Measurements from ENCODE around the gene SPOCD1.
A peak's percentile ranks its signal among the peaks of the same experiment; 100 is the strongest.

SPOCD1 gene

DNA sequence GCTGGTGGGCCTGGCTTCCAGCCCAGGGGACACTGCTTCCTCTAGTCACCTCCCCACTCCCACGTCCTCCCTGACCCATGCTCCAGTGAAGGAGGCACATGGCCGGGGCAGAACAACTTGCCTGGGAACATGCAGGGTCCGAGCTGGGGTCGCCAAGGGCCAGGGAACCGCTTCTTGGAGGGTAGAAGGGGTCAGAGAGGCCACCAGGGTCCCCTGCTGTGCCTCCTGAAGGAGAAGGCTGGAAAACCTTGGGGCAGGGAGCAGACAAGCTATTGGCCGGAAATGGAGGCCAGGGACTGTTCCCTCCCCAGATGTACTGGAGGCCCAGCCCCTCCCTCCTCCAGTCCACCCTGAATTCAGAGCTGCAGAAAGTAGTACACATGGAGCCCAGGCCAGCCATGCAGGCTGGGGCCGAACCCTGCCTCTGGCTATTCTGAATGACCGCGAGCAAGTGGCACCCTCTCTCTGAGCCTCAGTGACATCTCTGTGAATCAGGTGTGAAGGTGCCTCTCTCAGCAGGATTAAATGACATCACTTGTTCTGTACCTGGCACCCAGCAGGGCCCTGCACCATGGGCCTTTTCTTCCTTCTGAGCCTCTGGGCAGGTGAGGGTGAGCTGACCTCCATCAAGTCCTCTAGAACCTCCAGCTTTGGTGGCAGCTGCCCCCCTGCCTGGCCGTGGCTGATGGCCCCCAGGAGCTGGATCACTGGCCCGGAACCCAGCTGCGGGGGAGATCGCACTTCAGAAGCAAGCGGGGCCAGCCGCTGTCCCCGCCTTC lies 15.7 kb downstream of the SPOCD1 start:
- DNase-seq = no peak

DNA sequence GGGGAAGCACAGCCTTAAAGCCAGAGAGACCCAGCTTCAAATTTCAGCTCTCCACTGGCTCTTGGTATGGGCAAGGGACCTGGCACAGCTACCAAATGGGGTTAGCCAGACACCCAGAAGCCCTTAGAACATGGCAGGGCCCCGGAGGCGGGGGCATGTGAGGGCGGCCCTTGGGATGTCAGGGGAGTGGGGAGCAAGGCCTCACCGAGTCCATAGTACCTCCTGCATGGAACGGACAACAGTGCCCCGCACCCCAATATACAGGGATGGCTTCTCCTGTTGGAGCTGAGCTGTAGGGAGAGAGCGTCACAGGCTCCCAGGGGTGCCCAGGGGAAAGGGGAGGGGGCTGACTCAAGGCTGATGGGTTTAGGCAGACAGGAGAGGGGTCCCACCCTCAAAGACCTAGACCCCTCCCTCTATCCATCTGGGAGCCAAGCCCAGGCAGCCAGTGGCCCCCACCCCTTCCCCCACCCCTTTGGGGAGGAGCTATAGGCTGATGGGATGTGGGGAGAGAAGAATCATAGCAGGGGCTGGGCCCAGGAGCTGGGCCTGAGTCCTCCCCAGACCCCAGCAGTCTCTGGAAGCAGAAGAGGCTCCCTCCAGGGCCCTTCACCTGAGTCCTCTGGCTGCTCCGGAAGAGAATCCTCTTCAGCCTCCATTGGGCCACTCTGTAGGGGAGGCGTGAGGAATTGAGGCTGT lies 16.5 kb downstream of the SPOCD1 start:
- no peak for DNase-seq

DNA sequence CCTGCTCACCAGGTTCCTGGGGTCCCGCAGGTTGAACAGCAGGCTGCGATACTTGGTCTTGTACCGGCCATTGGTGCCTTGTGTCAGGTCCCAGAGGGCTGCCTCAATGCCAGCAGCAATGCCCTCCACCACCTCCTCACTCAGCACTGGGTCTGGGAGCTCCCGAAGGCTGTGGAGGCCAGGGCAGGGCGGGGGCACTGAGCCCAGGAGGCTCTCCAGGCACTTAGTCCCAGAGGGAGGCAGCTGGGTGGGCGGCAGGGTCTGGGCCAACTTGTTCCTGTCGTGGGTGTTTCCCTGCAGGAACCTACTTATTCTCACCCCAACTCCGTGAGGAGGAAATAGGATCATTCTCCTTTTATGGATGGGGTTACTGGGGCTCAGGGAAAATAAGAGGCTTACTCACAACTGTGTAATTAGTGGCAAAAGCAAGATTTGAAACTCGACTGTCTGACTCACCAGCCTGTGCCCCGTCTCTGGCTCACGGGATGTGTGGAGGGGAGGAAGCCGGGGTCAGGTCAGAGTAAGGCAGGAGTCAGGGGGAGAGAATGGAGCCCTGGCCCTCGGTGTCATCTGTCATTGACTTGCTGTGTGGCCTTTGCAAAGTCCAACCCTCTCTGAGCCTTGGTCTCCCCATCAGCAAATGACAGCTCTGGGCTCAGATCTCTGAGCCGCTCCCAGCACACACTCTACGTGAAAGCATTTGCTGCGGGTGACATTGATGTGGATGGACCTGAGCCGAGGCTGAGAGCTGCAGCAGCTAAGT lies 17.2 kb downstream of the SPOCD1 start:
- DNase-seq = no peak

DNA sequence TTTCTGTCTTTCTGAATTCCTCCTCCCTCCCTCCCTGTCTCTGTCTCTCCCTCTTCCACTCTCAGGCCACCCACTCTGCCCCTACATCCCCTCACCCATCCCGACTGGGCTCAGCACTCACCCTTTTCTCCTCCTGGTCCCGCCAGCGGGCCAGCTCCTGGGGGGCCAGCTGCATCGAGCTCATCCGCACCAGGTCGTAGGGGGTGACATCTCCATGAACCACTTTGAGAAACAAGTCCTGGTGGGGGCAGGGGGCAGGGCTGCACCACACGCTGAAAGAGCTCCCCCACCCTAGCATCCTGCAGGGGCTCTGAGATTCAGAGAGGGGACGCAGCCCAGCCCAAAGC lies 17.8 kb downstream of the SPOCD1 start:
- no peak for DNase-seq

DNA sequence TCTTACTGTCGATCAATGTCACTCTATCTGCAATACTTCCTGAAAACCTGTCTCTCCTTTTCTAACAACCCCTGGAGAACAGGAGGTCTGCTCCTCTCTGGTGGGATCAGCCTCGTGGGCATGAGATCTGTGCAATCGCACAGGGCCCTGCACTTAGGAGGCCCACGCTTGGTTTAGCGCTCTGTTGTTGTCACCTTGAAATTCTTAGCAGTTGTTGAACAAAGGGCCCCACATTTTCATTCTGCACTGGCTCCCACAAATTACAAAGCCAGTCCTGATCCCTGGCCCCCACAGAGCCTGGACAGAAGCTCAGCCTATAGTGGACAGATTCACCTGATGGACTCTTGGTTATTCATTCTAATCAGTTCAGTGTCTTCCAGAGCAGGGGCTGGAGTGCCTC lies 18.6 kb downstream of the SPOCD1 start:
- no peak for DNase-seq

DNA sequence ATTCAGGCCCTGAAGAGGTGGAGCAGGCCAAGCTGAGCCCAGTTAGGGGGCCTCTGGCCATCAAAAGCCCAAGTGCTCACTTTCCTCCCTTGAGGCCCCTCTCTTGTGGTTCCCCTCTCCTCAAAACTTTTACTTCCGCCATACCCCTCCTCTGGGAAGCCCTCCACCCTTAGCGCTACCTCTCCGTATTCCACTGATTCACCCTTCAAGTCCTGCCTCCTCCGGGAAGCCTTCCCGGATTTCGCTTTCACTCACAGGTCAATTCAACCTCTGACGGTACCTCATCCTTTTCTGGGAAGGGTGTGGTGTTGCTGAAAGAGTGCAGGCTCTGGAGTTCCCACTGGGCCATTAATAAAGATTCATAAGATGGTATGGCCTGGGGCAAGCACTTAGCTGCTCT lies 19.1 kb downstream of the SPOCD1 start:
- DNase-seq = no peak

DNA sequence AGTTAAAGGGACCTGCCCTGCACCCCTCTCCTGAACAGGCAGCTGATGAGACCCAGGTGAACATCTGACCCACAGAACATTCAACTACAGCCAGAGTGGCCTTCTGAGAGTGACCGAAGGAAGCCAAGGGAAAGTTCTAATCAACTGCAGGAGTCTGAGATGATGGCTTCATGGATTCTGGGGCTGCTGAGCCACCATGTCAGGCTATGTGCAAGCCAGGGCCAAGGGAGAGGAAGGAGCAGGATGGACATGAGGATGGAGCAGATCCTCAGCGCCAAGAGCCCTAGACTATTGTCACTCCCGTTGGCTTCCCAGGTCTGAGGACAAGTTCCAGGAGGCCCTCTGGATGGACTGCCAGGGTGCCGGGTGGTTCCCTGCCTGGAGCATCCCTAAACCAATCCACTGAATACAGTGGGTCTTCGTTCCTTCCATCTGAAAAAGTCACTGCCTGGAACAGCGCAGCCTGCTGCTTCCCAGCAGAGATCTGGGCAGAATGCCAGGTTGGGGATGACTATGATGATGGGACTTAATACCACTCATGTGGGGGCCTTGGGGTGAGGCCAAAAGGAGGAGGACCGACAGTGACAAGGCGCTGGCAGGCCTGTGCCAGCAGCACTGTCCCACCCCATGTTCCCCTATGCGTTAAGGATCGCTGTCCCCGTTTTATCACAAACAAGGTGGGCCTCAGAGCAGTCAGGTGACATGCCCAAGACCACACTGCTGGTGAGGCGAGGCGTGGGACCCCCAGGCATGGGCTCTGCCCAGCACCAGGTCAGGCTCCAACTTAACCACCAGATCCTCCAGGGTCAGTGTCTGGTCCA lies 19.8 kb downstream of the SPOCD1 start:
- DNase-seq = no peak

DNA sequence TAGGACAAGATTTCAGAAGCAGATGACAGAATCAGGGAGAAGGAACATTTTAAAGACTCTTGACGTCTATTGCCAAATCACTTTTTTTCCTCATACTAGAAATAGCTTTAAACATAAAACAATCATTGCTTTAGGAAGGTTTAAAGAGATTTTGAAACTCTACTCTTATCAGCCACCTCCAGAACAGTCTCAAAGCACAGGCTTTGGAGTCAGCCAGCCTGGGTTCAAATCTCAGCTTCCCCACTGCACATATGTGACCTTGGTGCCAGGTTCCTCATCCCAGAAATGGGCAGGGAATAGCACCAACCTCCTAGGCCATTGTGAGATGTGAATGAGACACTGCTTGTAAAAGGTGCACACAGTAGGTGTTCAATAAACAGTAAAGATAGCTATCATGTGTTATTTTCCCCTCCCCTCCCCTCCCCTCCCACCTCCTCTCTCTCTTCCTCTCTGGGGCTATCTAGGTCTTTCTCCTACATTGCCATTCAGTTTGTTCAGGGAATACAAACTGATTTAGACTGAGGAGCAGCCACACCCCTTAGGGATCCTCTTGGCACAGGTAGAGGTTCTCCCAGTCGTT lies 20.6 kb downstream of the SPOCD1 start:
- no peak for DNase-seq

DNA sequence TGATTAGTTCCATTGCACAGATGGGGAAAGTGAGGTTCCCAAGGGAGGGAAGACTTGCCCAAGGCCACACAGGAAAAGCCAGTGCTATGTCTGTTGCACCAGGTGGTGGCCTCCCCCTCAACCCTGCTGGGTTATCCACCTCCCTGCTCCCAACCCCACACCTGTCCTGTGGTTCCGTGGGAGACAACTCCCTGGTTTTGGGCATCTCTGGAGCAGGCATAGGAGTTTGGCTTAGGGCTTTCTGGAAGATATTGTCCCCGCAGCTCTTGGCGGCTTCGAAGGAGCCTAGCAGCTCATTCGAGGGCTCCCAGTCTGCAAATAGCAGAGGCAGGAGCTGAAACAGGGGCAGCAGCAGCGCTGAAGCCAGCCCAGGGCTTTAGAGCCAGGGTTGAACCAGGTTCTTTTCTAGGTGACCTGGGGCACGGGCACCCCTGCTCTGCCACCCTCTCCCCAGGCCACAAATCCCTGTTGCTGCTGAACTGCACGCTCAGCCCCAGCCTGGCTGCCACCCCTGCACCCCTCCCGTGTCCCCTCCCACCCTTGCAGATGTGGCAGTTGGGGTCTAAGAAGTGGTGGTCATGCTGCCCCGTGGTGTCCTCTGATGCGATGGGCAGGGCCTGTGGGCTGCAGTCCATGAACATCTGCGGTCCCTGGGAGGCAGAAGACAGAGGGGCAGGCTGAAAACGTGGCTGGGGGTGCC lies 22.1 kb downstream of the SPOCD1 start:
- DNase-seq = no peak

DNA sequence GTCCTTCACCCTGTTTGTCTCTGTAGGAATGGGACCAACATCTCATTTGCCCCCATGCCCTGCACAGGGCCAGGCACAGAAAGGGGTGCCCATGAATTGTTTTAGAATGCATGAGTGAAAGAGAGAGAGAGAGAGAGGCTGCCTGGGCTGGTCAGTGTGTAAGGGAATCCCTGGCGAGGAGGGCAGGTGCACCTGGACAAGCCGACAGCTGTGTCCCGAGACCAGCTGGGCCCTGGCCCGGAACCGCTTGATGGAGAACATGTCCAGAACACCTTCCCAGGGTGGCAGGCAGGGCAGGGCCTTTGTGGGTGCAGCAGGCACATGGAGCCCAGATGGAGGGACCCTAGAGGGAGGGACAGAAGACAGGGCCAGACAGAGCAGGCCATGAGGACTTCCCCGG lies 22.7 kb downstream of the SPOCD1 start:
- DNase-seq = no peak

DNA sequence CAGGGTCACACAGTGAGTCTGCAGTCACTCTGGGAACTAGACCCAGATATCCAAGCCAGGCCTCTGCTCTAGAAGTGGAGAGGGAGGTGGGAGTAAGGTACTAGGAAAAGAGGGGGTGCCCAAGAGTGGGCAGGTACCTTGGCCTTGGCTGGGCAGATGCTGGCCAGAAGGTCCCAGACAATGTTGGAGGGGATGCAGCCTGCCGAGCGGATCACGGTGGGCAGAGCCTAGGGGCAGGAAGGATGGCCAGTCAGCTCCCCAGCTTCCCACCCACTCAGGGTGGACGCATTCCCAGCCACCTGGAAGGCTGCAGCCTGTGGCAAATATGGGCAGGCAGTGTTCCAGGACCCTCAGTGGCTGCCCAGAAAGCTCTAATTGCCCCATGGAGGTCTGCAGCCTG lies 23.3 kb downstream of the SPOCD1 start:
- DNase-seq = no peak

DNA sequence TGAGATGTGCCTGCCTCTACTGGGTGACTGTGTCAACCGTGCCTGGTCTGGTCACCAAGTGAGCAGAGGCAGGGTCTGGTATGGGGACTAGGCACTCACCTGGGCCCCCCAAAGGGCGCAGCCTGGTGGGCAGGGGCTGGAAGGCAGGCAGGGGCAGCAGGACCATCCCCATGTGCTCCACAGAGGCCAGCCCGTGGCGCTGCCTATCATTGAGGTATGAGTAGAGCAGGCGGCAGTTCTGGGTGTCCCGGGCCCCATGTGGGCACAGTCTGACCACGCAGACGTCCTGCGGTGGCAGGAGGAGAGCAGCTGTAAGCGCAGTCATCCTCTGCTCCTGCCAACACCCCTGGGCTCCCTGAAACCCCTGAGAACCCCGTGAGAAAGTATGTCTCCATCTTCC lies 23.7 kb downstream of the SPOCD1 start:
- DNase-seq = no peak

DNA sequence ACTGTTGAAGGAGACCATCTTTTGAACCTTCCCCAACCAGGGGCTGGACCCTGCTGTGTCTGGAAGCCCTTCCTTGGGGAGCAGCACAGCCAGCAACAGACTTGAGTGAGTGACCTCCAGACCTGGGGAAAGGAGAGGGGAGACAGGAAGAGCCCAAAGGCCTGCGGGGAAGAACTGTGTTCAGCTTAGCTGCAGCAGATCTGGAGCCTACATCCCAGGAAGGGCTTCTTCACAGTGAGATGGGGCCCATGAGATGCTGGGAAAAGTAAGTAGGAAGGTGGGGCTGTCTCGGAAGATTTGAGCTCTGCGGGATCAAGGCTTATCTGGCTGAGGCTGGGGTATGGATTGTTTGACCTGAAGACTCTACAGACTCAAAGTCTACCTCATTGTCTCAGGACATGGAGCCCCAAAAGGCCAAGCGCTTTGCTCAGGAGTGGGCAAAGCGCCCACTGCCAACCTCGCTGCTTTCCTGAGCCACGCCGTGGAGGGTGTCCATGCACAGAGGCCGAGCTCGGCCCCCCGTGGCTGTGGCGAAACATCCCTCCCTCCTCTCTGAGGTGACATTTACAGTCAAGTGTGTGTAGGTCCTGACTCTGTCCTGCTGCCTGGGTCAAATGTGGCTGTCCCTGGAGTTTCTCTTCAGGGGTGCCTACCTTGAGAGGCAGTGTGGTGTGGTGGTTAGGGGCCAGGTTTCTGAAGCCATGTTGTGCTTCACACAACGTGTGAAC lies 24.5 kb downstream of the SPOCD1 start:
- no peak for DNase-seq

DNA sequence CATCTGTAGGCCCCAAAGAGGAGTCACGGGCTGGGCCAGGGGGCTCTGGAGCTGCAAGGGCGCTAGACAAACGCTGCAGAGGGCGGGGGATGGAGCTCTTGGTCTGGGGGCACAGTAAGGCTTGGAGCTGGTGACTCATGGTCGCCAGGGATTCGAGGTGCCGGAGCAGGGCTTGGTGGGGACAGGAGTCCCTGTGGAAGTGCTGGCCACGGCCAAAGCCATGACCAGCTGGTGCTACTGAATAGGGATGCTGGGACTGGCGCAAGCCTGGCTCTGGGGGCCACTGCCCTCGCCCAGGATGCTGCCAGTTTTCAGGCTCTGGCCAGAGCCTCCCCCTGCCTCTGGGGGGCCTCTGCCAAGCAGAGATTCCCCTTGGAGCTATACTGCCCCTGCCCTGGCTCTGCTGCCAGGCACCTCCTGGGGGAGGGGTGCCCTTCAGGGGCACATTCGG lies 25.2 kb downstream of the SPOCD1 start:
- DNase-seq = no peak

DNA sequence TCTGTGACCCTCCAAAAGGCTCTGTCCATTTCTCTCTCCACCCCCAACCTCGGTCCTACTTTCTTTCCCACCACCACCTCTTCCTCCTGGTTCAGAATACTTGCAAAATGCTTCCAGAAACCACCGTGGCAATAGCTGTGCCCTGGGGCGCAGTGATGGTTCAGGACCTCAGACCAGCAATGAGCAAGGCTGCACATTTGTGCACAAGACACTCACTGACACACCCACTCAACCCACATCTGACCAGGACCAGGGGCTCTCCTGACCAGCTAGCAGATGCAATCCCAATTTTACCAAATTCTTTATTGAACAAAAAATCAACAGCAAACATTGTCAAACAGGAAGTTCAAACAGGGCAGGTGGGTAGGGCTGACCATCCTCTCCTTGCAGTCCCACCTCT lies 25.7 kb downstream of the SPOCD1 start:
- DNase-seq = no peak

DNA sequence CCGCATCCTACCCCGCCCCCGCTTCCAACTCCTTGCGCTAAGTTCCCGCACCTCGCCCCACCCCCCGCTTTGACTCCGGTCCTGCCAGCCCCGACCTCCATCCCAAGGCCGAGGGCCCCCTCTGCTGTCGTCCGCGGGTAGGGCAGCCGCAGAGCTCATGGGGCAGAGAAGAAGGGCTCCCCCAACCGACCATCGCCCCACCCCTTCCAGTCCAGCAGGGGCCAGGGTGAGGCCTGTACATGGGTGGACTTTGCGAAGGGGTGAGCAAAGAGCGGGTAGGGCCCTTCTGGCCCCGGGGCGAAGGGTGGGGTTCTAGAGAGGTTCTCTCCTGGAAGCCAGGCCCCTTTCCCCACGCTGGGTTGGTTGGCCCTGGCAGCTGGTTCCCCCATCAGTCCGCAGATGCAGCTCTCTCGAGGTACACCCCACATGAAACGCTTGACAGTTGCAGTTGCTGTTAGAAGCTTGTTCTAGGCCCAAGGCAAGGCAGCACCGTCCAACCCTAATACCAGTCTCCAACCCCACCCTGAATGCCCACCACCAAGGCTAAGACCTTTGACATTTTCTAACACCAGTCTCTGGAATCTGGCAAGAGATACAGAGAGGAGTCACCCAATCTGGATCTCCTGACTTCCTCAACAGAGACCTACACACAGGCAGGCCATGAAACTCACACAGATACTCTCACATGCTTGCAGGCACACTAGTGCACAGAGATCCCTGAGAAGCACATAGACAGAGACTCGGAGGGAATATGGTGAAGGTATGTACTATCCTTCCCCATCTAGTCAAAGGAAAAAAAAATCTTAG lies 26.4 kb downstream of the SPOCD1 start:
- DNase-seq = peak; percentile 75

DNA sequence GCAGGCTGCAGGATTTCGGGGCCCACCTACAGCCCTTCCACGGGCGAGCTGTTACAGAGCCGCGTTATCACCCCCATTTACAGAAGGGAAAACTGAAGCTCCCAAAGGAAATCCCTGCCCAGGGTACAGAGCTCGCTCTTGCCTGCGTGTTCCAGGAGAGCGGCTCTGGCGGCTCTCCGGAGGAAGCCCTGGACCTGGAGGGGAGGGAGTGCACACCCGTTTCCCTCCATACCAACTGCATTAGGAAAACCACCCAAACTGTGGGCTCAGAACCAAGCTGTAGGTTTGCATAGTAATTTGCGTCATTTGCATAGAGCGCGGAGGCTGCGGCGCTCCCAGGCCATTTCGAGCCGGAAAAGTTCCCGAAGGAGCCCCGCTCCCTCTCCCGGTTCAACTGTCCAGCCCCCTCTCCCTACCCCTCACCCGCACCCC lies 27.0 kb downstream of the SPOCD1 start:
- no peak for DNase-seq

DNA sequence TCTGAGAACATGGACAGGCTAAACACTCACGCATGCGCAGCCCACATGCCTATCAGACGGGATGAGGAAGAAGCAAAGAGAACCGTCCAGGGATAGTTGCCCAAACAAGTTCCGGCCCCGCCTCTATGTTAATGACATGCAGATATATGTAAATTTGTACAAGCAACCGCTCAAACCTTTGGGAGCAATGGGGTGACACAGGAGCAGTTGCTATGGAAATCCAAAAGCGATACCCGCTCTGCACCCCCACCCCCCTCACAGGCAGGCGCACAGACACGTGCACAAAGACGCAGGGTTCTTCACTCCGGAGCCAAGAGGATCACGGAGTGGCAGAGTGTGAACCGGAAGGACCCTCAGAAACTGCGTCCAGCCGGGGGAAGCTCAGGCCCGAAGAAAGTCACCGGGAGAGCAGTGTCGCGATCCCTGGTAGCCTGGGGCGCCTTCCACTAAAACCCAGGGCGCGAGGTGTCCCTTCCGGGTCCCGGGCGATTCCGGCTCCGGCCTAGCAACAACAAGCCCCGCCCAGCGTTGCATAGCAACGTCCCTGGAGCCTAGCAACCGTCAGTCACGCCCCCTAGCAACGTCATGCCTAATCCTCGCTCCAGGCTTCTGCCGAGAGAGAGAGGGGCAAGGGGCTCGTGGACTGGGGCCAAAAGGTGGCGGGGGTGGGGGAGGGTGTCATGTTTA lies 27.5 kb downstream of the SPOCD1 start:
- peak; percentile 76 for DNase-seq

DNA sequence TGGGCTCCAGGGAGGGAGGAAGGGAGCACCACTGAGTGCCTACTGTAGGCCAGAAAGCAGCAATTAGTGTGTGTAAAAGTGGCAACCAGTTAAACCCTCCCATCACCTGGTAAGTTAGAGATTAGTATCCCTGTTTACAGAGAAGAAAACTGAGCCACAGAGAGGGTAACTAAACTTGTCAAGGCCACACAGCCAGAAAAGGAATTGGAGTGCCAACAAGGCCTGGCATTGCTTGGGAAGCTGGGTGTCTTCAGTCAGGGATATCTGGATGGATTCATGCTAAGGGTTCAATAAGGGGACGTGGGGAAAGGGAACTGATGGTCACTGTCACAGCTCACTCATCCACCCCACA lies 28.1 kb downstream of the SPOCD1 start:
- no peak for DNase-seq

DNA sequence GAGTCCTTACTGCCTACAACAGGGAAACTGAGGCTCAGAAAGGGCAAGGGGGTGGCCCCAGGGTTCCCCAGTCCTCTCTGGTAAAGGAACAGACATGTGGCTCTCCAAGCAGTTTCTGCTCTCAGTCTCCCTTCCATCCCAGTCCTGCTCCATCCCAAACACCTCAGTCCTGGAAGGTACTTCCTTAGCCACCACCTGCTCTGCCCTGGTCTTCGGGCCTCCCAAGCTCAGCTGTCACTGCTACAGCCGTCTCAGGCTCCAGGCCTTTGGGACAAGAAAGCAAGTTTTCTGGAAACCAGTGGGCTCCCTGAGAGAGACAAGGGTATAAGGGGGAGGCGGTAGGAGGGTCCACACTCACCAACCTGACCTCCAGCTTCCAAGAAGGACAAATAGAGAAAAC lies 28.6 kb downstream of the SPOCD1 start:
- DNase-seq = no peak
